H1 (cell line): ENCODE data around the gene ARHGEF12. TPM values are rescaled to one million over a fixed set of nuclear protein-coding genes. Genes with fewer than 3 reads are reported as not detected.

Experiments
- RBBP5 ChIP-seq: IDR thresholded peaks from 2 replicates; pipeline ENCODE4 v1.7.1; 2012; ENCODE audit warnings: low read depth, mild to moderate bottlenecking, inconsistent platforms, low read length, moderate library complexity, borderline replicate concordance
- SRF ChIP-seq: IDR thresholded peaks from 2 replicates; pipeline ENCODE4 v1.6.1; 2011; ENCODE audit warnings: mild to moderate bottlenecking, low read depth, low read length, moderate library complexity
- polyA plus RNA-seq, 7 experiments: library from polyadenylated mRNA; depleted of rRNA in 3 of 7; stranded (reverse) in 5 of 7; unstranded in 2 of 7; fragments of >200 nt in 5 of 7; fragments of 200-250 nt in 2 of 7; gene quantifications; 1 replicate in 5 of 7; 2 replicates in 1 of 7; 4 replicates in 1 of 7; pipeline versions ENCODE4 v1.2.1 to v1.2.3, GENCODE V29; 2011 to 2013; ENCODE audit warnings: missing spikeins in 2 of 7, mixed read lengths in 2 of 7
- total RNA-seq: library from RNA; stranded (reverse); fragmentation: NEBNext Ultra II Directional; extraction: Animal tissue kit (Norgen Biotek cat#: 25700); gene quantifications from 2 replicates; pipeline ENCODE4 v1.2.1, GENCODE V29; 2021

Gene ARHGEF12
- total and polyA plus RNA-seq, 2 of the 8 experiments (the other 6 are each of a cell fraction or from before 2014, with no cell fraction given): 5.1 to 33.7 TPM

DNA sequence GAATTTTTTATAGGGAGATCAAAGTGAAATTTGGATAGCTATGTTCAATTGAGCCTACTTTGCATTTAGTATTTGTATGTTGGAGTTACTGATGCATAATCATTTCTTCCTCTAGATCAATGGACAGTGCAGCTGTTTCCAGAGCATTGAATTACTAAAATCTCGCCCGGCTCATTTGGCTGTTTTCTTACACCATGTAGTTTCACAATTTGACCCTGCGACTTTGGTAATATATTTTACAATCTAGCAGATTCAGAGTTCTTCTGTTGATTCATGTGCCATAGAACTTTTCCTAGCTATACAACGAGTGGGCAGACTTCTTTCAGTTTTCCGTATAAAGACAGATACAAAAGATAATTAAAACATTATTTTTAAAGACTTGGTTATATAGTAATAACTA is 105.4 kb downstream of the ARHGEF12 start (continued):
- no peak for TF ChIP-seq SRF
- no peak for TF ChIP-seq RBBP5
